GM21390 (cell line): ENCODE results near the gene EEPD1.
"Not testable (repeated sequence)": the region's sequence is repeated elsewhere in the genome, so short reads cannot be mapped to it uniquely, and the experiment has no call there.

Experiments used
- ATAC-seq: cut with Tn5 transposase; IDR thresholded peaks from one replicate; pipeline ENCODE4 v1.9.1; 2021; ENCODE audit not compliant: unreplicated experiment

Gene EEPD1

DNA sequence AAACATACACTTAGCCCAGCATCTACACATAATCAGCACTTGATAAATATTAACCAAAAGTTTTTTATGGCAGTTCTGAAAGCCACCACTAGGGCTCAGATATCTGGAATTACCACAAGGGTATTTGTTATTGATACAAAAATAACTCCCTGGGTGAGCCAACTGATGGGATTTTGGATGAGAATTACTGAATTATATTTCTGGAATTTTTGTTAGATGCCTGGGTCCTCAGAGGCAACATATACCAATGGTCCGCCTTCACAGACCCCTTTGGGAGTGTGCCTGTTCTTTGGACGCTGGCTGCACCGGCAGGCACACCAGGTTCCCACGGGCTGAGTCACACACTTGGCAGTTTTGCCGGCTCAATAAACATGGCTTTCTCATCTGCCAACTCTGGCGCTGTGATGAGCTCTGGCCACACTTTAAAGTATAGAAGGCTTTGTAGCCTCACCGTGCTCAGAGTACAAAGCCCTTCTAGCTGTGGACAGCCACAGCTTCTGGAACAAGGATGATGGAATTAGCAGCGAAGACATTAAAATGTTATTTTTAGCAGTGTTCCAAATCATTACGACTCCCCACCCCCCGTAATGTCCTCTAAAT is 24.5 kb upstream of the EEPD1 start:
- no peak for ATAC-seq

DNA sequence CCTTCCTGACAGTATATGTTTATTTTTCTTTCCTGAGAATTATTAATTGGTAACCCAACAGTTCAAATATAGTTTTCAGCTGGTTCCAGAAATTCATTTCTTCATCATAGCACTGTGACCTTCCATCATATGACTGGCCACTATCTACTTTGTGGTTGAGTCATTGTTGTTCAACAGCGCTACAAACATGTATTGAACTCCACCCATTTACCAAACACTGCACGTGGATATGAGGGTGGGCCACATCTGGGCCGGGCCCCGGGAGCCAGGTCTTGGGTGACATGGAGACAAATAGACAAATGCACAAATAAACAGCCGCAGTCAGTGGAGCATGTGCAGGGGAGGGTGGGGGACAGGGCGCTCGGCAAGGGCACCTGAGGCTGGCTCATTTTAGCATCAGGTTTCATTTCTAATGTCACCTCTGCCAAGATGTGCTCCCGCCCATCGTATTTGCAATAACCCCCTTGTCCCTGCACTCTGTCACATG is 24.0 kb upstream of the EEPD1 start:
- ATAC-seq: no peak

DNA sequence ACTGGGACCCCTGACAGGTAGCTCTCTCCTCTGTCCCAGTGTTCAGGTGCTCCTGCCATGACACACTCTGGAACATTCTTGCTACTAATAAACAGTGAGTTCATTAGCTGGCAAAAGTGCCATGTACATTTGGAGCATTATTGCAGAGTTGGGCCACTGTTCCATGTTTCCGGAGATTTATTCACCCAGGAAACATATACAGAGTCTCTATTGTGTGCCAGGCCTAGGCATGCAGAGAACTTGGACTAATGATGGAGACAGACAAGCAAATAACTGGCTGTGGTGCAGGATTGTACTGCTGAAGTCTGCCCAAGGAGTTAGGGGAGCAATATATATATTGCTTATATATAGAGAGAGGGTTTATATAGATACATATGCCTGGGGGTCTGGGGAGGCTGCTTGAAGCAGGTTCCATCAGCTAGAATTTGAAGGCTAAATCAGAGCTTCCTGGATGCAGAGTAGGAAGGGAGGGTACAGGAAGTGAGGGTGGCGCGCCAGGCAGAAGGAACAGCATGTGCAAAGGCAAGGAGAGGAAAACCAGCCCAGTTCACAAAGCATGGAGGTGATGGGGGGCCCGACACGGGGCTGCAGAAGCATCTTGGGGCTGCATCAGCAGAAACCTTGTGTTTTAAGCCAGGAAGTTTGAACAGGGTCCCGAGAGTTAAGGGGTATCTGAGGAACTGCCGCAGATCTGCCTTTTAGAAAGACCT is 22.7 kb upstream of the EEPD1 start:
- ATAC-seq: no peak

DNA sequence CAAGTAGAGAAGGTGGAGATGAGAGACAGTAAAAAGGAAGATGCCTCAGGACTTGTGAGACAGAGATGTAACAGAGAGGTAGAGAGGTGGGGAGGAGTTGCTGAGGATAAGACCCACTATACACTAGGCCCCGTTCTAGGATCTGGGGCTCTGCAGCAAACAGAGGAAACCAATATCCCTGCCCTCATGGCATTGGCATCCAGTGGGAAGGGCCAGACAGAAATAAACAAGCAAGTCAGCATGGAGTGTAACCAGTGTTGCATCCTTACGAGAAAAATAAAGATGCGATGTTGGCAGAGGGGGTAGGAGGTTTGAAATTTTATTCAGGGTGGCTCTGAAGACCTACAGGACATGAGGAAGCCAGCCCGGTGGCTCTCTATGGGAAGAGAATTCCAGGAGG is 22.0 kb upstream of the EEPD1 start:
- ATAC-seq: no peak

DNA sequence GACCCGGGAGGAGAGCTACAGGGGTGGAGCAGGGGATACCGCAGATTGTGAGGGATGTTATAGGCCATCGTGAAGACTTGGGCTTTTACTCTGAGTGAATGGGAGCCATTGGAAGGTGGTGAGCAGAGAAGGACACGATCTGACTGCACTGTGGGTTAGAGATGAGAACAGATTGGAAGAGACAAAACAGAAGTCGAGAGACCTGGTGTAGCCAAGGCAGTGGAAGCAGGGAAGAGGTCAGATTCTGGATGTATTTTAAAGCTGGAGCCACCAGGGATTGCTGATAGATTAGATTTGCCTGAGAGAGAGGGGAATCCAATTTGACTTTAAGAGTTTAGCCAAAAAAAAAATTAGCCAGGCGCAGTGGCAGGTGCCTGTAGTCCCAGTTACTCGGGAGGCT is 21.6 kb upstream of the EEPD1 start:
- ATAC-seq: no peak

DNA sequence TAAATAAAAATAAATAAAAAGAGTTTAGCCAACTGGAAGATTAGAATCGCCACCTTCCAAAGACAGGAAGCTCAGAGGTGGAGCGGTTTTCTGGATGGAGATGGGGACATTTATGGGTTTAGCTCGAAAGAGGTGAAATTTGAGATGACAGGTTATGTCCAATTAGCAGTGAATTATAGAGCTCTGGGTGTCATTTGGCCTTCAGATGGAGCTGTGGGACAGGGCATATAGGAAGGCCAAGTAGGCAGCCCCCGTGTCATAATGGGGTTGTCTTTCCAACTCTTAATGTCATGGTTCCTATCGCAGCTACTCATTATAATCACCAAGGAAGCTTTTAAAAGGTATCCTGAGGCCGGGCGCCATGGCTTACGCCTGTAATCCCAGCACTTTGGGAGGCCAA is 21.0 kb upstream of the EEPD1 start:
- ATAC-seq: no peak

DNA sequence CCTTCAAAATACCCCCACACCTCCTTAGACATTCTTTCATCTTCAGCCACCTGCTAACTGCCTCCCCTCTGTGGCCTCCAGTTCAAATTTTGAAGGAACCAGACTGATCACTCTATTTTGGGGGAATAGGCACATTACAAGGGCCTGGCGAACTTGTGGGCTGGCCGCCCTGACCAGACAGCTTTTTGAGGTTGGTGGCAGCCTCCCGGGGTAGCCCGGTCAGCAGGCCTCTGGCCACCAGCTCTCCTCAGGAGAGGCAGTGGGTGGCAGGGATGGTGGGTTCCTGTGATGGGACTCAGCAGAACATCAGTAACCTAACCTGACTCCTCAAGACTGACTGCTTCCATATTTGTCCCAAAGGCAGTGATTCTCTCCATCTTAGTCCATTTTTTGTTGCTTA is 17.4 kb upstream of the EEPD1 start:
- no peak for ATAC-seq

DNA sequence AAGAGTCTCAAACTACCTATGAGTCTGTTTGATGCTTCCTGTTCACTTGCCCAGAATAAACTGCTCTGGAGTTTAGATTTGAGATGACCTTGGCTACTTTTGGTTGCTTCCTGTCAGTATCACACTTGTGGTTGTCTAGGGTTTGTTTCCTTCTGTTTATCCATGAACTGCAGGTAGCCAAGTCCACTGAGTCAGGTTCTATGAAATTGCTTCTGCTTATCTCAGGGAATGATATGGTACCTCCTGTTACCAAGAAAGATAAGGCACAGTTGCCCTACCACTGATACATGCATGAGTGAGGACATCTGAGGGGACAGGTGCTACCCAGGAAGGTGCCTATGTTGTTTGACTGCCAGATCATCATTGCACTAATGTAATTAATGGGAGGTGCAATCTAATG is 15.8 kb upstream of the EEPD1 start:
- no peak for ATAC-seq

DNA sequence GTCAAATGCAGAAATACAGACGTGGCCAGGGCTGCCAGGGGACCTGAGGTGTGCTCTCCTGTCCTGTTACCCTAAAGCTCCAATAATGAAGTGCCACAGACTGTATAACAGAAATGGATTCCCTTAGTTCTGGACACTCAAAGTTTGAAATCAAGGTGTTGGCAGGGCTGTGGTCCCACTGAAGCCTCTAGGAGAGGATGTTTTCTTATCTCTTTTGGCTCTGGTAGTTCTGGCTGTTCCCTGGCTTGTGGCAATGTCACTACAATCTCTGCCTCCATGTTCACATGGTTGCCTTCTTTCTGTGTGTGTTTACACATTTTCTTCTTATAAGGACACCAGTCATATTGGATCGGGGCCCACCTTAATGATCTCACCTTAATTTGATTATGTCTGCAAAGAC is 15.3 kb upstream of the EEPD1 start:
- ATAC-seq: no peak

DNA sequence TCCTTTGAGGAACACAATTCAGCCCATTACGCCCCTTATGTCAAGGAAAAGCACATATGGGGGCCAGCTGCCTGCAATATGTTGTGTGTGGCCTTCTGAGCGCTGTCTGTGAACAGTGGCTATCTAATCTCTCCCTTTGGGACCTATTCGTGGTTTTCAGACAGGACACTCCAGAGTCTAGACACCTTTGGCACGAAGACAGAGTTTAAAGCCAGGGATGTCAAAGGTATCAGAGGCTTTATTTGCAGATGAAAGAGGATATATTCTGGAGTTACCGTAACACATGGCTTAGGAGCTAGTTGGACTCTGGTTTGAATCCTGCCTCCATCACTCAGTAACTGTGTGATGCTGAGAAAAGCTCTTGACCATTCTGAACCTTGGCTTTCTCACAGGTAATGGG is 14.8 kb upstream of the EEPD1 start:
- no peak for ATAC-seq

DNA sequence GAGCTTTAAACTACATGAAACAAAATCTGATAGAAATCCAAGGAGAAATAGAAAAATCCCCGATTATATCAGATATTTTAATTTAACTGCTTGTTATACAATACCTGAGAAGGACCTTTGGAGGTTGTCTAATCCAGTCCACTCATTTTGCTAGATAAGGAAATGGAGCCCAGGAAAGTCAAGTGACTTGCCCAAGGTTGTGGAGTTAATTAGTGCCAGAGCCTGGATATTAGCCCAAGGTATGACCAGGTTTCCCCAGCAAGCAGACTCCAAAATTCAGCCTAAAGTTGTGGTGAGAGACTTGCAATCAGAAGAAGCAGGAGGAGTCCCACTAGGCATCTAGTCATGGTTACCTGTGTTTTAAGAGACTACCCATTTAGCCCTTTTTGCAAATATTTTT is 11.7 kb upstream of the EEPD1 start:
- ATAC-seq: no peak

DNA sequence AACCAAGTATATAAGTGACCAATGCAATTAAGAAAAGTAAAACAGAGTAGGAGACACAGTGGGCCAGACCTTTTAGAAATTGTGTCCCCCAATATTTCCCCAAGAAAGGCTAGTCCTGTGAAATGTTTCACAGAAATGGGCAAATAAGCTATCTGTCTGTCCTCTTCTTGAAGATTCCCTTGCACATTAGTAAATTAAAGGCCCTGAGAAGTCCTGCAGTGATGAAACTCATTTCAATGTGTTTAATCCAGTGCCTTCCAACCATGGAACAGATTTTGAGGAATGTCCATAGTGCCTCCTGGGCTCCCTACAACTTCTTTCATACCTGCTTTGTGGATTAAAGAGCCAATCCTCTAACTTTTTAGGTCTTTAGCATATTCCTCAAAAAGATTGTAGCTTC is 11.2 kb upstream of the EEPD1 start:
- ATAC-seq: no peak

DNA sequence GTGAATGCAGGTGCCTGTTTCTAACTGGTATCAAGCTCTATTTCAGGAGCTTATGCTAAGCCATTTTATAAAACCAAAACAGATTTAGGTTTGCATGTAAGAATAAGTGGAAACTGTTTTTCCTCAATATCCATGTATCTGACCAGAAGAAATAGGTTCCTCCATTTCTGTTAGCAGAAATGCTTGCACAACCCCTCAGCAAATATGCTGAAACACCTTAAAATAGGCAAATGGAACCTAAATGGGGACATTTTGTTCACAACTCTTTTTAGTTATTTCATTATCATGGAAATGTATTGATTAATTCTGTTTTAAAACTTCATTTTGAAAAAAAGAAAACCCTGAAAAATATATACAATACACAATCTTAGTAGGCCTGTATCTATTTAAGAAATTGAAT is 8.9 kb upstream of the EEPD1 start:
- no peak for ATAC-seq

DNA sequence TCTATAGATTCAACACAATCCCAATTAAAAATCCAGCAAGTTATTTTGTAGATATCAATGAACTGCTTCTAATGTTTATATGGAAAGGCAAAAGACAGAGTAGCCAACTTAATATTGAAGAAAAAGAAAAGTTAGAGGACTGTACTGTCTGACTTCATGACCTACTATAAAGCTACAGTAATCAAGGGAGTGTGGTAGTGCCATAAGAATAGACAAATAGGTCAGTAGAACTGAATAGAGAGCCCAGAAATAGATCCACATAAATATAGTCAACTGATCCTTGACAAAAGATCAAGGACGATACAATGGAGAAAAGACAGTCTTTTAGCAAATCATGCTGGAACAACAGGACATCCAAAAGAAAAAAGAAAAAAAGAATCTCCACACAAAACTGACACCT is 7.4 kb upstream of the EEPD1 start:
- ATAC-seq: no peak

DNA sequence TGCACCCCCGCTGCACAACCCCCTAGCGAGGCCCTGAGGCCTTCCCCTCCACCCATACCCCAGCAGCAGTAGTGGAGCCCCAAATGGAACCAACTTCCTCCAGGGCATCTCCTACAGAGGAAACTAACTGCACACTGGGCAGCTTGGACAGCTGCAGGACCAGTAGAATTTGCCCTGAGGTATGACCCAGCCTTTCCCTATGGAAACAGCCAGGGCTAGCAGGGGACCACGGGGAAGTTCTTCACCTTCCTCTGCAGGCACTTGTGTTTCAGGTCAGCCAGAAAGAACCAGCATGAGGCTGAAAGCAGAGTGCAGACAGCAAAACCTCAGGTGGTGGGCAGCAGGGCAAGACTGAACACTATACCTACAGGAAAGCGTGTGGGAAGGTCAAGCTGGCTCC is 5.7 kb upstream of the EEPD1 start:
- no peak for ATAC-seq

DNA sequence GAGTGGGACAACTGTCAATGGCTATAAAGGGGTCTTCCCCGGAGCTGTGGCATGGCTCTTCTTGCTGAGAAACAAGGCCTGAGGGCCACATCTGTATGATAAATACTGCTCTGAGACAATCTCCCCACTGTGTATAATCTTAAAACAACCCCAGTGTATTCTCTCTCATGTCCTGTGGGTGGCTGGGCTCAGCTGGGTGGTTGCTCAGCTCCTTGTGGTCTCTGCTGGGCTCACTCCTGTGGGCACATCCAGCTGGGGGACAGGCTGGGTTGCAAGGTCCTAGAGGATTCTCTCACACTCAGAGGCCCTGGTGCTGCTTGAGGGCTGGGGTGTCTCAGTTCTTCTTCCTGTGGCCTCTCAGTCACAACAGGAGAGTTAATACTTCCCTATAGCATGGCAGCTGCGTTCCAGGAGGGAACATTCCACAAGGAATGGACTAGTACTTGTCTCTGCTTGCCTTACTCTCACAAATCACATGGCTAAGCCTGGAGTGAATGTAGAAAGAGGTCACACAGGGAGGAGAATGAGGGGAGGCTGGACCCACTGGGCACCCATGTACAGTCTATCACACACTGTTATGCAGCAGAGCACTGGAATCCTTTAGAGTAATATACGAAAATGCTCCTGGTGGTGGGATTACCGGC is 4.5 kb upstream of the EEPD1 start:
- ATAC-seq: no peak

DNA sequence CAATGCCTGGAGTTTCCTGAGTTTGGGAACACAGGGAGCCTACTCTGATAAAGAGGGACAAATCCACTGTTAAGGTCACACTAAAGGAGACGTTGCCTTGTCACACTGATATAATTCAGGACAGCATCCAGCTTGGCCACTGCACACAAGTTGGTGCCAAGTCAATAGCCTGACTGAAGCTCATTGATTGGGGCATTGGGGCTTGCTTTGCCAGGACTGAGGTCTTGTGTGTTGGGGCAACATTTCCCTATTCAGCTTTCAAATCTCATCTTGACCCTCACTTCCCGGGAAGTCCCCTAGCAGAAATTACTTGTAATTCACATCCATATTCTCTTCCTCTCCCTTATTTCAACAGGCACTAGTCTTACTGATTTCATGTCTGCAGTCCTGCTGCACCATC is 3.8 kb upstream of the EEPD1 start:
- not testable (repeated sequence) for ATAC-seq

DNA sequence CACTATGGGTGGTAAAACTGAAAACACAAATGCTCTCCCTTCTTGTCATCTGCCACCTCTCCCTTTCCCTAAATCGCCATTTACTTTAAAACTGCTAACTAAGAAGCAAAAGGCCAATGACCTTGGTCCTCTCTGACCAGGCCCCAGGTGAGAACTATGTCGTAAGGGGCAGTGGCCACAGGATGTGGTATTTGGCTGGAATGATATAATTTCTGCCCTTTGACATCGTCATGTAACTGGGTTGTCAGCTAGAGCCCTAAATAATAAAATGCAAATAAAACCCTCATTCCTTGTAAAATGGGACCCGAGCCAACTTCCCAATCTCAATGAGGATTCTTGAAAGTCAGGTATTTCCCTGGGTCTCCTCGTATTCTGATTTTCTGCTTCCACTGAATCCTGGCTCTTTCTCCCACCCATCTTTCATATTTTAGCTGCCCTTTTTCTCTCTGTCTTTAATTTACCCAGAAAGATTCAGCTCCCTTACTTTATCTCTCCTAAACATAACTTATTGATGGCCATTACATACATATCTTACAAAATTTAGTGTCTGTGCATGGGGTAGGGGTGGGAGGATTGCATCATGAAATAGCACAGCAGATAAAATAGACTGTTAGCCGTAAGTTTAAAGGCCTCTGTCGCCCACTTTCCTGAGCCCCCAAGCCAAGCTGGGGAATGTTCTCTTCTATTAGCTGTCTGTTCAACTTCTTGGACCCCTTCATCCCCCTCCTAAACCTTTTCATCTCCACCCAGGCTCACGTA is 3.2 kb upstream of the EEPD1 start:
- ATAC-seq: no peak

DNA sequence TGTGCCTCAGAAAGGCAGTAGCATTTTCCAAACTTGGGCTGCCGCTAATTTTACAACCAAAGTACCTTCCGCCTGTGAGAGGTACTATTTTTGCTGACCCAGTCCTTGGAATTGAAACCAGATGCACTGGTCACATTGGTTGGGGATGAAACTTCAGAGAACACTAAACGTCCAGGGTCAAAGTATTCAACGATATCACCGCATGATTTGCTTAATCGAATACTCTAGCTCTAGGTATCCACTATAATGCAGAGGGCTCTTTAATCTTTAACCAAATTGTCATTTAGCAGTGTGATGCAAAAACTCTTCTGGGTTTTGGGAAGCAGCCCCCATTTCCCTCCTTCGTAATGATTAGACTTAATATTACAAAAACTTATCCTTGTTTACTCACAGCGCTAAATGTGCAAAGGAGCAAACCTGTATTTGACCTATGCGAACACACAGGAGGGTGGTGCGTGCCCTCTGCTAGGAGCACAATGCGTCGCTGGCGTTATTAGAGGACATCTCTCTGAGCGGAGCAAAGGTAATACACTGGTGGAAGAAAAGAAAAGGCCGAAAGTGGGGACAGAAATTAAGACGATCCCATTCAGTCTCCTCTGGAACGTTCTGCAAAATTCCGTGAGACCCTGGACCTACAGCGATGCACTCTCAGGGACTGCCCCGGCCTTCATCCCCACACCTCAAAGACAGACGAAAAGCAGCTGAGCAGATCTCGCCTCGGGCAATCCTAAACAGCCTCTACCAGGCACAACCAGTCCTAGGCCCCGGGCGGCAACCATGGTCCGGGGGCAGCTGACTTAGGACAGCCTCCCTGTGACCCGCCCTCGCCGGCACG is 916 bp upstream of the EEPD1 start:
- no peak for ATAC-seq

DNA sequence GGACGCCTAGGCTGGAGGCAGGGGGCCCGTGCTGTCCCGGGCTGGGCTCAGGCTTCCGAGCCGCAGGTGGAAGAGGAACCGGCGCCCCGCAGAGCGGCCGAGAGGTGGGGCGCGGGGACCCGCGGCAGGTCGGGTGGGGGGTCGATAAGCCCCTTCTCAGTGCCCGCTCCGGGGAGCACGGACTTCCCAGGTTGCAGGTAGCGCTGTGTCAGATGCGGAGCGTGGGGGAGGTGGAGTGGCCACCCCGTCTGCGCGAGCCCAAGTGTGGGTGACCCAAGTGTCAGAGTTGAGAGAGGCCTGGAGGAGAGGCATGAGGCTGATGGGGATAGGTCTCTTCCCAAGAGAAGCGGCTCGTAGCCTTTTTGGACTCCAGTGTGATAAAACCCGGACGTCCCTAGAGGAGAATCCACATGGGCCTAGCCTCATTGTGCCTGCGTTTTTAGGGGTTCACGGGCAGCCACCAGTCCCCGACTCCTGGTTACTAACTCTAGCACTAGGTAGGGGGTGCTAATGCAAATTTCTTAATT is 580 bp downstream of the EEPD1 start:
- ATAC-seq: peak; percentile 8
